A172 (cell line): ENCODE measurements around the gene TNF. TPM values are rescaled to one million over a fixed set of nuclear protein-coding genes. Genes with fewer than 3 reads are reported as not detected.
"Not testable (repeated sequence)": the region's sequence is repeated elsewhere in the genome, so short reads cannot be mapped to it uniquely, and the experiment has no call there.

ENCODE experiments used
- DNase-seq: peaks from one replicate; pipeline ENCODE4 v3.0.0-alpha.2; 2015; ENCODE audit warnings: low spot score
- total RNA-seq: library from RNA; depleted of rRNA; stranded (reverse); fragments of >200 nt; shearing (Covaris generic); gene quantifications from 2 replicates; pipeline ENCODE4 v1.2.3, GENCODE V29; 2014

Gene TNF
- total RNA-seq, 1 experiment from 2014 or later = not detected

- no peak for DNase-seq
Measured at GRCh38 chr6:31588871-31589650, 13.7 kb downstream of the TNF start.

- DNase-seq = not testable (repeated sequence)
Measured at GRCh38 chr6:31590691-31591090, 15.3 kb downstream of the TNF start.

- DNase-seq = no peak
Measured at GRCh38 chr6:31592396-31592771, 17.0 kb downstream of the TNF start.

- no peak for DNase-seq
Measured at GRCh38 chr6:31597006-31597405, 21.6 kb downstream of the TNF start.

GRCh38 chr6:31607317-31607716 is 32.0 kb downstream of the TNF start:
- no peak for DNase-seq

- no peak for DNase-seq
Measured at GRCh38 chr6:31609519-31610406, 34.4 kb downstream of the TNF start.

GRCh38 chr6:31610968-31611367 is 35.6 kb downstream of the TNF start:
- DNase-seq = no peak

GRCh38 chr6:31614075-31614619 is 38.8 kb downstream of the TNF start:
- DNase-seq = no peak

- no peak for DNase-seq
Measured at GRCh38 chr6:31614684-31615578, 39.6 kb downstream of the TNF start, which contains the start of gene AIF1. TSS of gene AIF1 (plus strand) at chr6:31615234. CDS start at chr6:31615330, 96 bp downstream.

GRCh38 chr6:31615748-31616147 is 40.4 kb downstream of the TNF start:
- DNase-seq = no peak

- DNase-seq = no peak
Measured at GRCh38 chr6:31617010-31617409, 41.6 kb downstream of the TNF start.

- DNase-seq = peak; percentile 98
Measured at GRCh38 chr6:31619805-31620585, 44.6 kb downstream of the TNF start.

GRCh38 chr6:31620586-31621319 is 45.4 kb downstream of the TNF start, which contains the start of gene PRRC2A:
TSS of gene PRRC2A (plus strand) at chr6:31620715. CDS start at chr6:31622790, 2,075 bp downstream.
- DNase-seq = peak; percentile 72

GRCh38 chr6:31621320-31621939 is 46.1 kb downstream of the TNF start:
- DNase-seq = no peak

GRCh38 chr6:31621991-31622390 is 46.6 kb downstream of the TNF start:
- DNase-seq = no peak

GRCh38 chr6:31622684-31623091 is 47.3 kb downstream of the TNF start:
- no peak for DNase-seq

GRCh38 chr6:31624070-31624469 is 48.7 kb downstream of the TNF start:
- DNase-seq = no peak

GRCh38 chr6:31626952-31627351 is 51.6 kb downstream of the TNF start:
- DNase-seq = no peak

- DNase-seq = no peak
Measured at GRCh38 chr6:31627690-31628287, 52.4 kb downstream of the TNF start.
